Measurements from ENCODE around the gene SHMT2.
A peak's percentile ranks its signal among the peaks of the same experiment; 100 is the strongest.

The SHMT2 gene

GRCh38 chr12:57215065-57215464, 14.4 kb upstream of the SHMT2 start:
- no peak for DNase-seq (ENCODE audit: low read depth)

GRCh38 chr12:57215668-57216013, 13.9 kb upstream of the SHMT2 start:
- no peak for DNase-seq (ENCODE audit: low read depth)

- peak; percentile 51 for DNase-seq (ENCODE audit: low read depth)
Measured at GRCh38 chr12:57216014-57216911, 13.2 kb upstream of the SHMT2 start, which contains the start of gene NXPH4. NXPH4 (plus strand) TSS chr12:57216794; CDS start chr12:57216970, 176 bp downstream.

- no peak for DNase-seq (ENCODE audit: low read depth)
Measured at GRCh38 chr12:57216921-57217879, 12.3 kb upstream of the SHMT2 start.

GRCh38 chr12:57218030-57218853, 11.3 kb upstream of the SHMT2 start:
- no peak for DNase-seq (ENCODE audit: low read depth)

GRCh38 chr12:57219205-57219992, 10.1 kb upstream of the SHMT2 start:
- no peak for DNase-seq (ENCODE audit: low read depth)

GRCh38 chr12:57219993-57220754, 9.3 kb upstream of the SHMT2 start:
- no peak for DNase-seq (ENCODE audit: low read depth)

GRCh38 chr12:57220770-57221168, 8.7 kb upstream of the SHMT2 start:
- DNase-seq (ENCODE audit: low read depth), result no peak

- DNase-seq (ENCODE audit: low read depth), result no peak
Measured at GRCh38 chr12:57221169-57221917, 8.2 kb upstream of the SHMT2 start.

- DNase-seq (ENCODE audit: low read depth), result no peak
Measured at GRCh38 chr12:57222286-57223190, 7.0 kb upstream of the SHMT2 start.

GRCh38 chr12:57223191-57224165, 6.0 kb upstream of the SHMT2 start:
- no peak for DNase-seq (ENCODE audit: low read depth)

GRCh38 chr12:57224278-57224972, 5.1 kb upstream of the SHMT2 start:
- no peak for DNase-seq (ENCODE audit: low read depth)

- peak; percentile 41 for DNase-seq (ENCODE audit: low read depth)
Measured at GRCh38 chr12:57224973-57225679, 4.4 kb upstream of the SHMT2 start.

GRCh38 chr12:57225680-57226210, 3.8 kb upstream of the SHMT2 start:
- no peak for DNase-seq (ENCODE audit: low read depth)

- no peak for DNase-seq (ENCODE audit: low read depth)
Measured at GRCh38 chr12:57226588-57227314, 2.8 kb upstream of the SHMT2 start.
